ENCODE data around the gene SMIM10L1.

GRCh38 chr12:11171969-11172675 is 1.1 kb downstream of the SMIM10L1 start:
- TF ChIP-seq GABPA (IDR thresholded peaks at IDR 0.05 in 1 of 2, conservative IDR thresholded peaks at IDR 0.05 in 1 of 2) (no peak), EGR1 (IDR thresholded peaks at IDR 0.05; ENCODE audit: low read depth in 2 of 2) (no peak), TAF1 (conservative IDR thresholded peaks at IDR 0.05) (no peak)

All from liver (tissue), 2 donors.